Stomach (tissue), 9 donors: Measurements from ENCODE around the gene ABCD4. TPM values are rescaled to one million over a fixed set of nuclear protein-coding genes. Genes with fewer than 3 reads are reported as not detected.

Experiments
- DNase-seq, 2 donors: peaks; one replicate each; pipeline versions ENCODE4 v3.0.0 to v3.0.0-alpha.2; 2013 to 2019
- H3K27ac ChIP-seq, 5 donors: fragments of 200-600 bp in 4 of 5; sonication (generic) in 4 of 5; one replicate each; pipeline ENCODE4 v1.5.1; 2013 to 2019; ENCODE audit warnings: mild to moderate bottlenecking in 1 of 5, moderate library complexity in 1 of 5
- H3K27me3 ChIP-seq, 3 donors: fragments of 200-600 bp; sonication (generic); one replicate each; pipeline ENCODE4 v1.5.1; 2017 to 2019; ENCODE audit warnings: mixed run types in 1 of 3
- H3K36me3 ChIP-seq, 4 donors: fragments of 200-600 bp; sonication (generic); 1 replicate in 3 of 4; 2 replicates in 1 of 4; pipeline ENCODE4 v1.5.1; 2016 to 2019
- H3K4me1 ChIP-seq, 4 donors: fragments of 200-600 bp; sonication (generic); one replicate each; pipeline ENCODE4 v1.5.1; 2016 to 2019
- H3K4me3 ChIP-seq, 4 donors: fragments of 200-600 bp; sonication (generic) in 3 of 4; one replicate each; pipeline ENCODE4 v1.5.1; 2016 to 2019; ENCODE audit warnings: mild to moderate bottlenecking in 1 of 4
- H3K9me3 ChIP-seq, 4 donors: fragments of 200-600 bp; sonication (generic); one replicate each; pipeline ENCODE4 v1.5.1; 2016 to 2019
- CTCF ChIP-seq, 7 experiments: fragments of 450-650 bp in 4 of 7; fragments of 200-600 bp in 3 of 7; sonication (generic) in 3 of 7; IDR thresholded peaks; one replicate each; pipeline ENCODE4 v1.5.1; 2016 to 2019; ENCODE audit warnings: antibody characterized with exemption in 7 of 7, control low read depth in 2 of 7, mild to moderate bottlenecking in 1 of 7
- EP300 ChIP-seq: sonication (generic); formaldehyde crosslinking; IDR thresholded peaks from one replicate; pipeline ENCODE4 v1.6.1; 2017; ENCODE audit warnings: antibody characterized with exemption
- POLR2A ChIP-seq, 4 donors: fragments of 450-650 bp; IDR thresholded peaks; one replicate each; pipeline ENCODE4 v1.6.1; 2016; ENCODE audit warnings: antibody characterized with exemption in 4 of 4, control low read depth in 2 of 4, mild to moderate bottlenecking in 1 of 4, moderate library complexity in 1 of 4
- POLR2AphosphoS5 ChIP-seq, 3 donors: sonication (generic); formaldehyde crosslinking; IDR thresholded peaks; one replicate each; pipeline ENCODE4 v1.6.1; 2016; ENCODE audit warnings: antibody characterized with exemption in 3 of 3
- WGBS, 5 donors: extraction: QIAGEN DNeasy Blood & Tissue Kit in 3 of 5; methylation state at CpG; one replicate each; pipeline versions ENCODE4 v1.1.5 to v1.1.7; 2013 to 2018; 5-methylcytosine and 5-hydroxymethylcytosine counted together
- intact Hi-C: fragments of 100-400 bp; cut with DNase I; formaldehyde crosslinking; loops from one replicate; pipeline ENCODE4 v1.15.1; 2023; ENCODE audit warnings: low total_unique reads
- polyA plus RNA-seq, 3 donors: library from polyadenylated mRNA; stranded (reverse); fragments of 200-250 nt; gene quantifications; one replicate each; pipeline ENCODE4 v1.2.3, GENCODE V29; 2013
- total RNA-seq, 5 donors: library from RNA; depleted of rRNA; stranded (reverse); fragments of >200 nt; gene quantifications; one replicate each; pipeline versions ENCODE4 v1.1.0 to v1.2.3, GENCODE V29; 2014 to 2016
- donor health status: healthy with polysubstance abuse.
- donor health status: Bipolar disorder and iron deficiency.
- donor health status: healthy.

The ABCD4 gene
- total and polyA plus RNA-seq, 8 donors: 18.1 to 108 (median 34.4) TPM

GRCh38 chr14:74290415-74290814, 12.3 kb downstream of the ABCD4 start:
- 73 to 78% (median 75%) methylated on average over 6 to 7 of the region's 7 CpGs for WGBS, 5 donors
- Histone ChIP-seq H3K36me3 (peaks cover 53 to 95% (median 89%) of the 10 kb centered on the region in 4 donors), H3K9me3 (no peaks in the 10 kb centered on the region), H3K27ac (no peak overlapping the region), H3K27me3 (no peaks in the 10 kb centered on the region), H3K4me1 (peaks cover 0 to 11% (median 0%) of the 10 kb centered on the region in 4 donors), H3K4me3 (no peak overlapping the region)
- peak in 1 of 2 donors; percentile 26 for DNase-seq
- intact Hi-C loops: no loop called here
- TF ChIP-seq POLR2A (IDR thresholded peaks at IDR 0.05): no peak

- Histone ChIP-seq H3K27ac (no peak overlapping the region), H3K4me3 (no peak overlapping the region), H3K9me3 (no peaks in the 10 kb centered on the region), H3K36me3 (peaks cover 58 to 95% (median 89%) of the 10 kb centered on the region in 4 donors), H3K4me1 (peaks cover 0 to 6% (median 0%) of the 10 kb centered on the region in 4 donors), H3K27me3 (no peaks in the 10 kb centered on the region)
- DNase-seq: no peak
- 74 to 89% (median 85%) methylated on average over 5 of the region's 5 CpGs for whole genome bisulfite sequencing, 5 donors
- intact Hi-C loops: no loop called here
- TF ChIP-seq POLR2AphosphoS5 (IDR thresholded peaks at IDR 0.05) (no peak), EP300 (no peak), POLR2A (IDR thresholded peaks at IDR 0.05) (no peak), CTCF (IDR thresholded peaks at IDR 0.05) (no peak)
Observed at GRCh38 chr14:74289801-74290200, 12.9 kb downstream of the ABCD4 start.

GRCh38 chr14:74286736-74287135, 16.0 kb downstream of the ABCD4 start:
- Histone ChIP-seq H3K4me1 (no peaks in the 10 kb centered on the region), H3K27ac (no peak overlapping the region), H3K36me3 (peaks cover 56 to 100% (median 100%) of the 10 kb centered on the region in 4 donors), H3K4me3 (no peak overlapping the region), H3K27me3 (no peaks in the 10 kb centered on the region), H3K9me3 (no peaks in the 10 kb centered on the region)
- WGBS, 5 donors: 93 to 98% (median 96%) methylated on average over 4 to 7 of the region's 7 CpGs
- intact Hi-C loops: no loop called here
- TF ChIP-seq EP300 (no peak), CTCF (IDR thresholded peaks at IDR 0.05) (no peak), POLR2A (IDR thresholded peaks at IDR 0.05) (no peak), POLR2AphosphoS5 (IDR thresholded peaks at IDR 0.05) (no peak)
- no peak for DNase-seq

- TF ChIP-seq POLR2A (IDR thresholded peaks at IDR 0.05): no peak
- no peak for TF ChIP-seq CTCF (IDR thresholded peaks at IDR 0.05)
- TF ChIP-seq POLR2AphosphoS5 (IDR thresholded peaks at IDR 0.05): no peak
- no peak for TF ChIP-seq EP300
- no peaks in the 10 kb centered on the region for H3K4me1 ChIP-seq
- no peak overlapping the region for H3K4me3 ChIP-seq
- peaks cover 0 to 17% (median 4%) of the 10 kb centered on the region in 4 donors for H3K9me3 ChIP-seq
- DNase-seq: no peak
- no peaks in the 10 kb centered on the region for H3K27me3 ChIP-seq
- WGBS, 5 donors: 88 to 98% (median 95%) methylated on average over 2 of the region's 2 CpGs
- no peak overlapping the region for H3K27ac ChIP-seq
- intact Hi-C loops: no loop called here
- H3K36me3 ChIP-seq: peaks cover 18 to 46% (median 44%) of the 10 kb centered on the region in 4 donors
Observed at GRCh38 chr14:74281069-74281468, 21.7 kb downstream of the ABCD4 start.

GRCh38 chr14:74278080-74278479, 24.7 kb downstream of the ABCD4 start:
- WGBS, 5 donors: 83 to 100% (median 90%) methylated on average over 2 of the region's 2 CpGs

More at GRCh38 chr14:74278080-74278479, 24.7 kb downstream of the ABCD4 start:
- Histone ChIP-seq H3K9me3 (peaks cover 0 to 17% (median 4%) of the 10 kb centered on the region in 4 donors), H3K4me3 (no peak overlapping the region), H3K4me1 (no peaks in the 10 kb centered on the region), H3K27ac (no peak overlapping the region), H3K27me3 (no peaks in the 10 kb centered on the region), H3K36me3 (peaks cover 0 to 16% (median 14%) of the 10 kb centered on the region in 4 donors)
- no peak for DNase-seq
- TF ChIP-seq POLR2A (IDR thresholded peaks at IDR 0.05) (no peak), POLR2AphosphoS5 (IDR thresholded peaks at IDR 0.05) (no peak), EP300 (no peak), CTCF (IDR thresholded peaks at IDR 0.05) (no peak)
- intact Hi-C loops: no loop called here
